Neural progenitor cell (in vitro differentiated cells): ENCODE data around the gene WNT3A.

Experiments used
- EZH2 ChIP-seq: fragments of 200-600 bp; sonication (generic); IDR thresholded peaks from 2 replicates; pipeline ENCODE4 v1.6.1; 2017; ENCODE audit warnings: antibody characterized with exemption, mild to moderate bottlenecking, moderate library complexity
- EZH2phosphoT487 ChIP-seq: fragments of 200-600 bp; sonication (generic); IDR thresholded peaks from 2 replicates; pipeline ENCODE4 v1.6.1; 2017; ENCODE audit warnings: antibody characterized with exemption
- TF ChIP-seq, protein P1 (sequence below): fragments of 200-600 bp; sonication (generic); IDR thresholded peaks from 2 replicates; pipeline ENCODE4 v1.5.1; 2017; ENCODE audit warnings: antibody characterized with exemption, mild to moderate bottlenecking

DNA sequence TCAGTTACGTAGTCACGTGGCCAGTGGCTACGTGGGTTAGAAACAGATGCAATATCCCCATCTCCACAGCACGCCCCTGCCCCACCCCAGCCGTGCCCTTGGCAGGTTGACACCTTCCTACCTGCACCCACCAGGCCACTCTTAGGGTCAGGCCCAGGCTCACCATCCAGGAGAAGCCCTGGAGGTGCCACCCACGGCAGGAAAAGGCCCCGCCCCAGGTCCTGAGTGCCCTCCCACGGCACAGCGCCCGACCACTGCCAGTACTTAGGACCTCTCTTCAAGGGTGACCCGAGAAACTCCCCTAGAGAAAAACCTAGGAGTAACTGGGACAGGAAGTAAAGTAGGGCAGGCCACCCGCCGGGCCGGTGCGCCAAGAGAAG is 94.8 kb downstream of the WNT3A start:
- no peak for TF ChIP-seq EZH2phosphoT487
- TF ChIP-seq, protein P1, sequence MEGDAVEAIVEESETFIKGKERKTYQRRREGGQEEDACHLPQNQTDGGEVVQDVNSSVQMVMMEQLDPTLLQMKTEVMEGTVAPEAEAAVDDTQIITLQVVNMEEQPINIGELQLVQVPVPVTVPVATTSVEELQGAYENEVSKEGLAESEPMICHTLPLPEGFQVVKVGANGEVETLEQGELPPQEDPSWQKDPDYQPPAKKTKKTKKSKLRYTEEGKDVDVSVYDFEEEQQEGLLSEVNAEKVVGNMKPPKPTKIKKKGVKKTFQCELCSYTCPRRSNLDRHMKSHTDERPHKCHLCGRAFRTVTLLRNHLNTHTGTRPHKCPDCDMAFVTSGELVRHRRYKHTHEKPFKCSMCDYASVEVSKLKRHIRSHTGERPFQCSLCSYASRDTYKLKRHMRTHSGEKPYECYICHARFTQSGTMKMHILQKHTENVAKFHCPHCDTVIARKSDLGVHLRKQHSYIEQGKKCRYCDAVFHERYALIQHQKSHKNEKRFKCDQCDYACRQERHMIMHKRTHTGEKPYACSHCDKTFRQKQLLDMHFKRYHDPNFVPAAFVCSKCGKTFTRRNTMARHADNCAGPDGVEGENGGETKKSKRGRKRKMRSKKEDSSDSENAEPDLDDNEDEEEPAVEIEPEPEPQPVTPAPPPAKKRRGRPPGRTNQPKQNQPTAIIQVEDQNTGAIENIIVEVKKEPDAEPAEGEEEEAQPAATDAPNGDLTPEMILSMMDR, result no peak
- no peak for TF ChIP-seq EZH2
